Measurements from ENCODE around the gene TYW5.

GRCh38 chr2:199984755-199985154 is 29.5 kb upstream of the TYW5 start:
- TF ChIP-seq, protein P1, sequence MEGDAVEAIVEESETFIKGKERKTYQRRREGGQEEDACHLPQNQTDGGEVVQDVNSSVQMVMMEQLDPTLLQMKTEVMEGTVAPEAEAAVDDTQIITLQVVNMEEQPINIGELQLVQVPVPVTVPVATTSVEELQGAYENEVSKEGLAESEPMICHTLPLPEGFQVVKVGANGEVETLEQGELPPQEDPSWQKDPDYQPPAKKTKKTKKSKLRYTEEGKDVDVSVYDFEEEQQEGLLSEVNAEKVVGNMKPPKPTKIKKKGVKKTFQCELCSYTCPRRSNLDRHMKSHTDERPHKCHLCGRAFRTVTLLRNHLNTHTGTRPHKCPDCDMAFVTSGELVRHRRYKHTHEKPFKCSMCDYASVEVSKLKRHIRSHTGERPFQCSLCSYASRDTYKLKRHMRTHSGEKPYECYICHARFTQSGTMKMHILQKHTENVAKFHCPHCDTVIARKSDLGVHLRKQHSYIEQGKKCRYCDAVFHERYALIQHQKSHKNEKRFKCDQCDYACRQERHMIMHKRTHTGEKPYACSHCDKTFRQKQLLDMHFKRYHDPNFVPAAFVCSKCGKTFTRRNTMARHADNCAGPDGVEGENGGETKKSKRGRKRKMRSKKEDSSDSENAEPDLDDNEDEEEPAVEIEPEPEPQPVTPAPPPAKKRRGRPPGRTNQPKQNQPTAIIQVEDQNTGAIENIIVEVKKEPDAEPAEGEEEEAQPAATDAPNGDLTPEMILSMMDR (conservative IDR thresholded peaks at IDR 0.05; ENCODE audit: low read depth, low read length) = no peak
- TF ChIP-seq EZH2 (IDR thresholded peaks at IDR 0.05; ENCODE audit: low read length, unreplicated experiment) = no peak

Data from PC-3 (cell line).